HG03442 (cell line): Measurements from ENCODE around the gene KCNIP1.

Experiments
- ATAC-seq: cut with Tn5 transposase; IDR thresholded peaks from one replicate; pipeline ENCODE4 v1.9.1; 2021; ENCODE audit warnings: mild to moderate bottlenecking, moderate library complexity; ENCODE audit not compliant: unreplicated experiment

The KCNIP1 gene

GRCh38 chr5:170590566-170590965 is 86.7 kb downstream of the KCNIP1 start:
- ATAC-seq, result no peak

GRCh38 chr5:170591054-170591453 is 87.2 kb downstream of the KCNIP1 start:
- no peak for ATAC-seq

DNA sequence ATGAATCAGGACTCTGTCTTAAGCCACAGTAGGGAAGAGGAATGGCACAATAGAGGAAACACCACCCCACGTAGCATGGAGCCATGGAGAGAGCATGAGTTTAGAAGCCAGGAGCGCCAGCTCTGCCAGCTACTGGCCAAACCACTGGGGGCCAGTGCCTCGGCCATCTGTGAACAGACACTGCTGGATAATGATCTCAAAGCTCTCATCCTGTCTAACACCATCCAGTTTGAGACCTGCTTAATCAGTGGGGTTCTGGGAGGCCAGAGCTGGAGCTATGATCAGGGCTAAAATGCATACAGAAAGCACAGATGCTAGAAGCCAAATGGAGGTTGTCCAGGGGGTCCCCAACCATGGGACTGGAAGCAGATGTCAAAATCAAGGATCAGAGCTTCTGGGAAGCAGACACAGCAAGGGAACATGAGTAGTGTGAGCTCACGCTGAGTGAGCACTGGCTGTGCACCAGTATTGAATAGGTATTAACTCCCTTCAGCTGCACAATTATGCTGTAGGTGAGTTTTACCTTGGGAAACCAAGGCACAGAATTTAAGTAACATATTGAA is 92.7 kb downstream of the KCNIP1 start:
- no peak for ATAC-seq

- peak; percentile 70 for ATAC-seq
Measured at GRCh38 chr5:170597109-170597751, 93.4 kb downstream of the KCNIP1 start.

DNA sequence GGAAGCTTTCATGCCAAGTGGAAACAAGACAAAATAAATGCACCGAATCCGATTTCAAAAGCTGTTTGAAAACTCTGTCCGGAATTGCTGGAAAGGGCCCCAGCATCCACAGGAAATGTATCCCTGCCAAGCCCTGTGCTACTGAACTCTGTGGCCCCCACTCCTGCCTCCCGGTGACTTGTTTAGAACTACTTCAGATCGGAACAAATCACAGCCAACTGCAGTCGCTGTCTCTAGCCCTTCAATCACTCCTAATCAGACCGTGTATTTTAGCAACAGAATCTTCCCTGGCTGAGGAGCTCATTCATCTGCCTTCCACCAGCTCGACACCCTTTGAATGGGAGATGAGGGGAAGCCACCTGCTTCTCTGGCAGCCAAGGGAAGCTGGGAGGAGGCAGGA is 94.1 kb downstream of the KCNIP1 start:
- ATAC-seq, result no peak

DNA sequence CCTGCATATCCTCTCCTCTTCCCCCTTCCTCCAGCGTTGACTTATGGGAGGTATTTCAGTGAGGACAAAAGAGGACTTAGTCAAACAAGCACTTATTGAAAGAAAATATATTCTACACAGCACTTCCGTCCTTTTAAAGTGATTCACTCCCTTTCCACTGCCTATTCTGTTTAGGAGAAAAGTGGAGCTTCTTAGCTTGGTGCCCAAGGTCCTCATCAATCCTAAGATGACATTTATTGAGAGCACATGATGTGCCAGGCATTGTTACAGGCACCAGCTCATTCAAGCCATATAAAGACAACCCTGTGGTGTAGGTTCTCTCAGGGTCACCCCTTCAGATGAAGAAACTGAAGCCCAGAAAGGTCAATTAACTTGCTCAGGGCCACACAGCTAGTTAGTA is 95.9 kb downstream of the KCNIP1 start:
- no peak for ATAC-seq

DNA sequence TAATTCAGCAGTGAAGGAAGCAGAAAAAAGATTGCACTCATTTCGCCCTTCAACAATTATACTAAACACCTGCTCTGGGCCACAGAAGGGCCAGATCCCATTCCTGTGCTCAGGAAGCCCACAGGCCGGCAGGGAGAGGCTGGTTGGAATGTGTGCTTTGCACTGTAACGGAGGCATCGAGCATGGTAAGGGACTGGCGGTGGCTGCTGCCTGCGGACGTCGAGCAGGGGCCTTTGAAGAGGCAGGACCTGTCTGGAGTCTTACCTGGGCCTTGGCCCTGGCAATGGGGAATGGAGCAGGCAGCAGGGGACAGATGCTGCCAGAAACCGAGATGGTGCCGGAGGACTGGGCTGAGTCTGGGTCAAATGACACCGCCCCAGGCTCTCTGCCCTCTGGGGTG is 97.8 kb downstream of the KCNIP1 start:
- ATAC-seq, result no peak

DNA sequence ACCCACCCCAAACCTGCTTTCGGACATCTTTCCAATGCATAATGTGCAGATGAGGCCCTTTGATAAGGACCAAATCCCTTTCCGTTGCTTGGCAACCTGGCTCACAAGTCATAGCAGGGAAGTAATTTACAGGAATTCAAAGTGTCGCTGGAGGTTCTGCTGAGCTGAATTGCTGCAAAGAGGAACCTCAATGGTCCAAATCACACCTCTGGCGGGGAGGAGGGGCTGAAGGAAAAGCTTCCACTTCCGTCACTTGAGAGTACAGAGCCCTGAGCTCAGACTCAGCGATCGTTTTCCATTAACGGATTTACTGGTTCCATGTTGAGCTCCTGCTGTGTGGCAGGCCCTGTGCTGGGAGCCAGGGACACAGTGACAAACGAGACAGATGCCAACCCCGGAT is 99.3 kb downstream of the KCNIP1 start:
- ATAC-seq, result no peak

DNA sequence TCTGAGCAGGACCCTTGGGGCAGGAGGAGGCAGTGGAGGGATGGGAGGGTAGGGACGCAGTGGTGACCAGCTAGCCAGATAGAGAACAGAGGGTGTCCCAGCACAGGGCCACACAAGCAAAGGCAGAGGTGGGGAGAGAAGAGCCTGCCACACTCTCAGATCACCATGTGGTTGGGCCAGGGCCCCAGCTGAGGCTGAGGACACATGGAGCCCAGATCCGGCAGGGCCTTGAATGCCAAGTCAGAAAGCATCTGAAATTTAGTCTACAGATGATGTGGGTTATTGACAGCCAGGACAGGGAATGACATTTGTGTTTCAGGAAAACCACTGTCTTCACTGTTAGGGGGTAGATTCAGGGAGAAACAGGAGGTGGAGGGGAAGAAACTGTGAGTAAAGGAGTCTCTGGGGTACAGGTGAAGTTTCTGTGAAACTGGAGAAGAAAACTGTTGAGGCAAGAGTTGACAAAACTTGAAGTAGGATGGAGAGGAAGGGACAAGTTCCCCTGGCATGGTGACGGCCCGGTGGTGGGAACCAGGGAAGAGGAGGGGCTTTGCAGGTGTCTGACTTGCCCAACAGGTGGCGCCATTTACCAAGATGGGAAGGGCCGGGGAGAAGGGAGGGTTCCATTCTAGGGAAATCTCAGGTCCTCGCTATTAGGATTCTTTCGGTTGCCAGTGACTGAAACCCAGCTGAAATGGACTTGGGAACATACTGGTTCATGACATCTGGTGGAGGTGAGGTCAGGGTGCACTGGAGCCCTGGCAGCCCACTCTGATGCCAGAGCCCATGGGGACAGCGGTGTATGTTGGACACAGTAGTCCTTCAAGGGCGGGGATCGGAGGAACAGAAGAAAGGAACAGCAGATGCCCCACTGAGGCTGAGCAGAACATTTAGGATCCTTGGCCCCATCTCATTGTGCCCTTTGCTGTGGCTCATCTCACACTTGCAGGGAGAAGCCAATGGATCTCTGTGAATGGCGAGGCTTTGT is 100.1 kb downstream of the KCNIP1 start:
- ATAC-seq, result peak; percentile 58

DNA sequence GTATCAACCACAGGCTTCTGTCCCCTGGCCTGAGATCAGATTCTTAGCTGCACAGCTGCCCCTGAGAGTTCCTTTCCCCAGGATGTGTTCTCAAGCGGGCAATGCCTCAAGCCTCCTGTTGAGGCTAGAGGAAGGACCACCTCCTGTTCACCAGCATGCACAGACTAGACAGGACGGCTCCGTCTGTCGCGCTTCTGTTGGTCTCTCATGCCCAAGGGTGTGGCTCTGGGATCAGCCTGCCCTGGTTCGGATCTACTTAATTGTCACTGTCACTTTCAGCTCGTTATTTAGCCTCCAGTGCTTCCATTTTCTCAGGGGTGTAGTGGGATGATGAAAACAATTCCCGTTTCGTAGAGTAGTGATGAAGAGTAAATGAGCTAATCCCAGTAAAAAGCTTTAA is 103.1 kb downstream of the KCNIP1 start:
- no peak for ATAC-seq

DNA sequence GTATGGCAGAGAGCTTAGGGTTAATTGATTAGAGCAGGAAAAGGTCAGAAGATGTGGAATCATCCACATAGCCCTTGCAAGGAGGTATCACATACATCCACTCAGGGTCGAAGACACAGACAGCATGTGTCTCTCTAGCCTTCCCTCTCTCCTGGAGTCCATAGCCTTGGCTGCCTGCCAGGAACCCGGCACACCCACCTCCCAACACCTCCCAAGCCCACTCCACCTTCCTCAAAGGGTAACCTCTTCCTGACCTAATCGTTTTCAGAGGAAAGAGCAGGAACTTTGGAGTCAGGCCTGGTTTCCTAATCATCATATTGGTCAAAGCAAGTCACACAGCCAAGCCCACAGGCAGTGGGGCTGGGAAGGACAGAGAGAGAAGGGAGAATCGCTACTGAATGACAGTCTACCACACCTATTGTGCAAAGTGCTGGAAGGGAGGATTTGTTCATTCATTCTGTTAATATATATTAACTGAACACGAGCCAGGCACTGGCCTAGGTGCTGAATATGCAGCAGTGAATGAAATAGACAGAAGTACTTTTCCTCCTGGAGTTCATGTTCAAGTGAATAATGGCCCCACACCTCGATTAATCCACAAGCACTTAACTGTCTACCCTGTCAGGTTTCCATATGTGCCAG is 107.8 kb downstream of the KCNIP1 start:
- ATAC-seq, result no peak

GRCh38 chr5:170612256-170612678 is 108.4 kb downstream of the KCNIP1 start:
- no peak for ATAC-seq

GRCh38 chr5:170614065-170614490 is 110.3 kb downstream of the KCNIP1 start:
- ATAC-seq, result no peak

- no peak for ATAC-seq
Measured at GRCh38 chr5:170614720-170615119, 110.9 kb downstream of the KCNIP1 start.

- no peak for ATAC-seq
Measured at GRCh38 chr5:170617533-170618490, 114.0 kb downstream of the KCNIP1 start.

- no peak for ATAC-seq
Measured at GRCh38 chr5:170619869-170620268, 116.0 kb downstream of the KCNIP1 start.

DNA sequence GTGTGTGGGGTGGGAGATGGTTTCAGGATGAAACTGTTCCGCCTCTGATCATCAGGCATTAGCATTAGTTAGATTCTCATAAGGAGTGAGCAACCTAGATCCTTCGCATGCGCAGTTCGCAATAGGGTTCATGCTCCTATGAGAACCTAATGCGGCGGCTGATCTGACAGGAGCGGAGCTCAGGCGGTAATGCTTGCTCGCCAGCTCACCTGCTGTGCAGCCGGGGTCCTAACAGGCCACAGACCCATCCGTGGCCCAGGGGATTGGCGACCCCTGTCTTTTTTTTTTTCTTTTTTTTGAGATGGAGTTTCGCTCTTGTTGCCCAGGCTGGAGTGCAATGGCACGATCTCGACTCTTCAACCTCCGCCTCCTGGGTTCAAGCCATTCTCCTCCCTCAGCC is 119.1 kb downstream of the KCNIP1 start:
- no peak for ATAC-seq

- ATAC-seq, result no peak
Measured at GRCh38 chr5:170623576-170624181, 119.9 kb downstream of the KCNIP1 start.

DNA sequence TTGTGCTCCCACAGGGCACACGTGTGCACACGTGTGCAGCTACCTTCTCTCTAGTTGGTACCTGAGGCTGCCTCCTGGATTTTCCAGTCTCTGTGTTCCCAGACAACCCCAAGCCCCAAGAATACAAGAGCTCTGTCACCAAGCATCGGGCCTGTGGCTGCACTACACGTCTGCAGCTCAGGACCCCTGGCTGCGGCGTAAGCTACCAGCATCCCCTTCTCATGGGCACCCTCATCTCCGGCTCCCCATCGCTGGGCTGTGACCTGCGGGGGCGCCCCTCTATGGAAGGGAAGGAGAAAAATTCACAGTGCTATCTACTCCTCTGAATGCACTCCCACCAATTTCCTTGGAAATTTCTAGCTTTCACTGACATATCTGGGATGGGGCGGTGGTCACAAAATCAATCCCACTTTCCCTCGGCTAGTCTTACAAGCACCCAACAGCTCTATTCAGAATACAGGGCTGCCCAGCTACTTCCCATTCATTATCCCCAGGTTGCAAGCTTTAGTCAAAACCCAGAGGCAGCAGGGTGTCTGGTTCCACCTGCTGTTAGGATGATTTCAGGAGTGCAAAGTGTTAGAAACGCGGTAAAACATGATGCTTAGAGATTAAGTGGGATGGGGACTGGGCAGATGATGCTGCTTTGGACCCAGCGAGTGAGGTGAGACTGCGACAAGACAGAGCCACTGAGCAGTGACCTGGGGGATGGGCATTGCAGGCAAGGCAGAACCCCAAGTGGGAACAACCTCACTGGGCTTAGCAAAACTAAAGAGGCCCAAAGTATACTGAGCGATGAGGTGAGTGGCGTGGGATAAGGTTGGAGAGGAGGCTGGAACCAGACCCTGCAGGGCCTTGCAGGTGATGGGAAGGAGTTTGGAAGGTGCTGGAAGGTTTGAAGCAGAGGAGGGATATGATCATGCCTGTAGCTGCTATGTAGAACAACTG is 121.7 kb downstream of the KCNIP1 start:
- no peak for ATAC-seq
